GM19395 (cell line): ENCODE results near the gene PLCH2.
"Not testable (repeated sequence)": the region's sequence is repeated elsewhere in the genome, so short reads cannot be mapped to it uniquely, and the experiment has no call there.

Source experiments
- ATAC-seq: cut with Tn5 transposase; IDR thresholded peaks from one replicate; pipeline ENCODE4 v1.9.1; 2021; ENCODE audit warnings: mild to moderate bottlenecking, moderate library complexity; ENCODE audit not compliant: unreplicated experiment

Gene PLCH2

GRCh38 chr1:2442661-2443060, 33.4 kb upstream of the PLCH2 start:
- no peak for ATAC-seq

DNA sequence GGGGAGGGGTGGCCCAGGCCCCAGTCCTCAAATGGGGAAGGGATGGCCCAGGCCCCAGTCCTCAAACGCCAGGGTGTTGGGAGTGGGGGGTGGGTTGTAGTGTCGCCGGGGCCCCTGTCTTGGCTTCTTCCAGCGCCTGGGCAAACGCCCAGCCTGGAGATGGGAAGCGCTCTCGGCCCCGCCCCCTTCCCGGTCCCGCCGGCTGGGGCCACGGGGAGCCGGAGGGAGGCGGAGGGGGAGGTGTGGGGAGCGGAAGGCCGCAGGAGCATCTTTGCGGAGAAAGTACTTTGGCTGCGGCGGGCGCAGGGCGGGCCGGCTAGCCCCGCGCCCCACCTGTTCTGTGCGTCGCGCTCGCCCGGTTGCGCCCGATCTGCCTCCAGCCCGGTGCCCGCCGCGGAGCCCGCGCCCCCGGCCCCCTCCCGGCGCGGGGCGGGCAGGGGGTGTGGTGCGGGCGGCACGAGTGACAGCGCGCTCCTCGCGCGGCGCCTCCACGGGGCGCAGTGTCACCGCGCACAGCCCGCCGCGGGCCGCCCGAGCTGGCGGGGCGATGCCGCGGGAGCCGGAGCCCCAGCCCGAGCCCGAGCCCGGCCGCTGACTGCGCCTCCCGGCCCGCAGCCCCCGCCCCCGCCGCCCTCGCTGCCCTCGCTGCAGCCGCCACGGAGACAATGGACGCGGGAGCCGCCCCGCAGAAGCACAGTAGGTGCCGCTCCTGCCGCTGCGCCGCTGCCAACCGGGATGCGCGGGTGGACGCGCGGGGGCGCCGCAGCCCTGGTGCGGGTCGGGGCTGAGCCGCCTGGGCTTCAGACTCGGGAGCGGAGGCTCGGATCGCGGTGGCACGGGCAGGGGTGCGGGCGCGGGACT, 32.6 kb upstream of the PLCH2 start:
- ATAC-seq = no peak

DNA sequence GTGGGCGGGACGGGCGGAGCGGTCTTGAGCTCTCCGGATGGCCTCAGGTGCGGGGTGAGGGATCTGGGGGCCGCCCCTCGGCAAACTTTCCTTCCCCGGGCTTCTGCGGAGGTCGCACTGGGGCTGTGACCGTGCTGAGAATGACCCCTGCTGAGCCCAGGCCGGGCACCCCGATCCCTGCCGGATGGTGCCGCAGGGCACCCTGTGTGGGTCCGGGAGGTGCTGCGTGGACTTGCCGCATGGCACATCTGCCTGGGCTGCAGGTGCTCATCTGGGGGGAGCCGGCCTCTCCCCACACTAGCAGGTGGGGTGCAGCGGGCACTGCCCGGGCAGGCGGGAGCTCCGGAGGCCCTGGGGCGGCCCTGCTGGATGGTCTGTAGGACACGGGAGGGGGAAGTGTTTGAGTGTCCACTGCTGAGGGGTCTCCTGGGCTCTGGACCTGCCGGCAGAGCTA, 31.9 kb upstream of the PLCH2 start:
- ATAC-seq = no peak

DNA sequence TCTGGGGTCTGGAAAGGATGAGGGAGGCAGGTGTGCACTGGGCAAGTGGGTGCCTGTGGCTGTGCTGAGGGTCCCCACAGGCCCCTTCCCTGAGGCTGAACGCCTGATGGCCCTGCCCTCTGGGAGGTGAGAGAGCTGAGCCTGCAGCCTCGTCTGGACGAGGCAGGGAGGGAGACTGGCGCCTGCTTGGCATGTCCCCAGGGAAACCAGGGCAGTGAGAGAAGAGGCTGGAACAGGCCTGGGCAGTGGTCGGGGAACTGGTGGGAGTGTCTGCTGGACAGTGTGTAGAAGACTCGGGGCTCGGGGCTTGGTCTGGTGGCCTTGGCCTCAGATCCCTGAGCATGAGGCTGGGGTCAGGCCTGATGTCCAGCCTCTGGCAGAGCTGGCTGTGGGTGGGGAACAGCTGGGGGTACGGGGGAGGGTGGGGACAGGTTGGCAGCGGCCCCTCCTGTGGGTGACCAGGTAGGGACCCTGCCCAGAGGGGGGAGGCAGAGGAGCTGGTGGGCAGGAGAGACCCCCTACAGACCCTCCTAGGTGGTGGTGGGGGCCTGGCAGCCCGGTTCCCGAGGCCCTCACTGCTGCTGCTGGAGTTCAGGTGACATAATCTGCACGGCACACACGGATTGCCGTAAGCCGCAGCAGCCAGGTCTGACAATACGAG, 30.8 kb upstream of the PLCH2 start:
- no peak for ATAC-seq

GRCh38 chr1:2445823-2446215, 30.3 kb upstream of the PLCH2 start:
- ATAC-seq = no peak

GRCh38 chr1:2446394-2446793, 29.7 kb upstream of the PLCH2 start:
- ATAC-seq = no peak

DNA sequence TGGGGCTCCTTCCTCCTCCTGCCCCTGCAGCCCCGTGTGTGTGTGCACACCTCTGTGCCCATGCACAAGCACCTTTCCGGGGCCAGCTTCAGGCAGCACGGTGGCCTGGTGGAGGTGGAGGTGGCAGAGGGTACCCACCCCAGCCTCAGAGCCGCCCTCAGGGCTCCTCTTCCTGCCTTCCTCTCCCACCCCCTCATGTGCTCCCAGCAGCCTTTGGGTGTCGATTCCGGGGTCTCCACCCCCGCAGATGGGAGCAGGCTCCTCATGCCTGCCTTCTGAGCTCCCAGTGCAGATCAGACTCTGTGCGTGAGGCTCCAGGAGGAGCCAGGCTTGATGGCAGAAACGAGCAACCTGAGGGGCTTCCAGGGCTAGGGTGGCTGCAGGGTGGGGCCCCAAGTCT, 29.2 kb upstream of the PLCH2 start:
- ATAC-seq = no peak

DNA sequence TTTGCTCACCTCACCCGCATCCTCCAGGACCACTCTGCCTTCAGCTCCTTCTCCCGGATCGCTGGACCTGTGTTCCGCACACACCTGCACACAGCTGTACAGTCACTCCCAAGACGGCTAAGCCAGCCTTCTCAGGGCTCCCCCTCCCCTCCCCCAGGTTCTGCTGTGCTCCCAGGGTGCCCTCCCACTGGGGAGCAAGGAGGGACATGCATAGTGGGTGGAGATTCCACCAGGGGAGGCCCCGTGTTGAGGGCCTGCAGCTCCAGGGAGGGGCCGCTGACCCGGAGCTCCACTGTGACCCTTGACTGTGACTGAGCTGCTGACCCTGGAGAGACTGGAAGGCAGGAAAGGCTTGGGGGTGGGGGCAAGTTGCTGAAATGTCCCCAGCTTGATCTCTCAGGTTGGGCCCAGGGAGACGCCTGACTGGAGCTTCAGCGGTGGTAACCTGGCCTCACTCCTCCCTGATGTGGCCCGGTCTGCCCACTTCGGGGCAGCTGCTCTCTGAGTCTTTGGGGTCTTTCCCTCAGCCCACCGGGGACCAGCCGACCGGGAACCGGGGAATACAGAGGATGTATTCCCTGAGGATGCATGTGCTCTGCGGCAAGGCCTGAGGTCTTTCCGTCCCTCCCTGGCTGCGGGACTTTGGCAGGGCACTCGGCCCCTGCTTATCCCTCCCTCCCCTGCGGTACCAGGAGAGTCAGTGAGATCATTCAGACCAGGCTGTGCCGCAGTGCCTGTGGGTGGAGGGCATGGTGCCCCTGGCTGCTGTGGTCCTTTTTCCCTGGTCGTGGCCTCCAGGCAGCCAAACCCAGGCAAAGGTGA, 28.6 kb upstream of the PLCH2 start:
- ATAC-seq = no peak

DNA sequence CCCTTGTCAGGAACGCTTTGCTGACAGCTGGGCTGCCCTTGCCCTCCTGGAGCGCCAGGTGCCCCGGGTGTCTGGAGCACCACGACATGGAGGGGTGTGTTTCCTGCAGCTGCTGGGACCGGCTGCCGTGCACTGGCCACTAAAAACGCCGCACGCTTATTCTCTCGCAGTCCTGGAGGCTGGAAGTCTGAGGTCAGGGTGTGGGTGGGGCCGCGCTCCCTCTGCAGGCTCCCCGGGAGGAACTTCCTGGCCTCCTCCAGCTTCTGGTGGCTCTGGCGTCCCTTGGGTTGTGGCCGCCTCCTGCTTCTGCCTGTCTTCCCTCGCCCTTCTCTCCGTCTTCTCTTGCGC, 28.0 kb upstream of the PLCH2 start:
- ATAC-seq = no peak

GRCh38 chr1:2449636-2450454, 26.2 kb upstream of the PLCH2 start:
- ATAC-seq = no peak

DNA sequence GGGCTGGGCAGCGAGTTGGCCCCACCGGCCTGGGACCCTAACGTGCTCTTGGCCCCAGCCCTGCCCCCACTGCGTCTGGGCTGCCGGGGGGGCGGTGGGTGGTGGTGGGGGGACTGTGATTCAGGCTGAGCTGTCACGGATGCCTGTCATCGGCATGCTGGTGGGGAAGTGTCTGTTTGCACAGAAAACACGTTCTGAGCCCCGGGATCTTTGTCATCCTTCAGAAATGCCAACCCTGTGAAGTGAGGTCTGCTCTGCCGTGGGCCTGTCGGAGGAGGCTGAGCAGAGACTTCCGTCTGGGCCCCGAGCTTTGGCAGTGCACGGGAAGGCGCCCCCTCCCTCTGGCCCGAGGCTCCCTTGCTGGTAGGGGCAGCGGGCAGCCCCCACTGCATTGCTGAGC, 24.3 kb upstream of the PLCH2 start:
- ATAC-seq = no peak

GRCh38 chr1:2452201-2452931, 23.7 kb upstream of the PLCH2 start:
- ATAC-seq = no peak

DNA sequence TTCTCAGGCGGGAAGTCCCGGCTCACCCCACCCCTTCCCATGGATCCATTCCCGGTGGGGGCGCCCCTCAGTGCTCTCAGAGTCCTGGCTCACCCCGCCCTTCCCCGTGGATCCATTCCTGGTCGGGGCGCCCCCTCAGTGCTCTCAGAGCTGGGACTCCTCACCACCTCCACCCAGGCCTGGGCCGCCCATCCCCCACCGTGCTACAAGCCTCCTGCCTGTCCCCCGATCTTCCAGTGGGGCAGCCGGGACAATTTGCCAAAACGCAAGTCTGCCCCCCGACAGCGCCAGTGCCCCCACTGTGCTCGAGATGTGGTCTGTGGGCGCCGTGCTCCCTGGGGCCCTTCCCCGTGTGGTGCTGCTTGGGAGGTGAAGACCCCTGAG, 23.2 kb upstream of the PLCH2 start:
- ATAC-seq = no peak

- ATAC-seq = no peak
Observed at GRCh38 chr1:2454227-2454626, 21.9 kb upstream of the PLCH2 start.

DNA sequence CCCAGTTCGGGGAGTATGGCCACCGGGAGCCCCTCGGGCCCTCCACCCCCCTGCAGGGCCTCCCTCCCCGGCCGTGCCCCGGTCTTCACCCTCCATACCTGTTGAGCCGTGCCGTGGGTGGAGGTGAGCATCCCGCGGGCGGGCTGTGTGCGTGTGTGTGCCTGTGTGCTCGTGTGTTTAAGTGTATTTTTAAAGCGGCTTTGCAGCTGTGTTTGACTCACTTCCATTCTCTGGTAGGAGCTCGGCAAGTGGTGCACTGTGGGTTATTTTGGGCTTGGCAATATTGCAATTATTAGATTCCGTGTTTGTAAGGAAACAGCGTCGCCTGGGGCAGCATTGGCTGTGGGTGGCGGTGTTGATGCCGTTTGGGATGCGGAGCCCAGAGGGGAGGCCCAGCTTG, 20.3 kb upstream of the PLCH2 start:
- no peak for ATAC-seq

GRCh38 chr1:2457444-2457843, 18.6 kb upstream of the PLCH2 start:
- ATAC-seq = no peak

- no peak for ATAC-seq
Observed at GRCh38 chr1:2458687-2459086, 17.4 kb upstream of the PLCH2 start.

DNA sequence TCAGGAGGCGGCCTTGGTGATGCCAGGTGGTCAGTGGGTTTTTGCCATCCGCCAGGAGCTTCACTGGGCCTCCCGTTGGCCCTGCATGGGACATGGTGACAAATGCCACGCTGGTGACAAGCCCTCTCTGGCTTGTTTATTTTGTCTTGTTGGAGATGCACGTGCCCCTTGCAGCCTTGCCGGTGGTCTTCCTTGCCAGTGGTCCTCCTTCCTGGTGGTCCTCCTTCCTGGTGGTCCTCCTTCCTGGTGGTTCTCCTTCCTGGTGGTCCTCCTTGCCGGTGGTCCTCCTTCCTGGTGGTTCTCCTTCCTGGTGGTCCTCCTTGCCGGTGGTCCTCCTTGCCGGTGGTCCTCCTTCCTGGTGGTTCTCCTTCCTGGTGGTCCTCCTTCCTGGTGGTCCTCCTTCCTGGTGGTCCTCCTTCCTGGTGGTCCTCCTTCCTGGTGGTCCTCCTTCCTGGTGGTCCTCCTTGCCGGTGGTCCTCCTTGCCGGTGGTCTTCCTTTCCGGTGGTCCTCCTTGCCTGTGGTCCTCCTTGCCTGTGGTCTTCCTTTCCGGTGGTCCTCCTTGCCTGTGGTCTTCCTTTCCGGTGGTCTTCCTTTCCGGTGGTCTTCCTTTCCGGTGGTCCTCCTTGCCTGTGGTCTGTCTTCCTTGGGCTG, 16.9 kb upstream of the PLCH2 start:
- not testable (repeated sequence) for ATAC-seq

DNA sequence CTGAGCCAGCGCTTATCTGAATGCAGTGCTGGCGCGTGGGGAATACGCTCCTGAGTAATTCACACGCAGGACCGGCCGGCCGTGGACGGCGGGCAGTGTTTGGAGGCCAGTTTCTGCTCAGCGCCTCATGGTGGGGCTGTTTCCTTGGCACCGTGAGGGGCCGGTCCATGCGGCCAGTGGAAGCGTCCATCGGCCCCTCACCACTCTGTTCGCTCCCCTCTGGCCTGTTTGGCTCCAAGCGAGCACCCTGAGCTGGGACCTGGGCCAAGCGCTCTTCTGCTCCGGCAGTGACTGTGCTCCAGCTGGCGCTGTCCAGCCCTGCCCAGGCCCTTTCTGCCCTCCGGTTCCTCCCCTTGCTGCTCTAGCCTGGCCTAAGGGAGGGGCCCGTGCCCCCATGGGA, 16.3 kb upstream of the PLCH2 start:
- no peak for ATAC-seq

DNA sequence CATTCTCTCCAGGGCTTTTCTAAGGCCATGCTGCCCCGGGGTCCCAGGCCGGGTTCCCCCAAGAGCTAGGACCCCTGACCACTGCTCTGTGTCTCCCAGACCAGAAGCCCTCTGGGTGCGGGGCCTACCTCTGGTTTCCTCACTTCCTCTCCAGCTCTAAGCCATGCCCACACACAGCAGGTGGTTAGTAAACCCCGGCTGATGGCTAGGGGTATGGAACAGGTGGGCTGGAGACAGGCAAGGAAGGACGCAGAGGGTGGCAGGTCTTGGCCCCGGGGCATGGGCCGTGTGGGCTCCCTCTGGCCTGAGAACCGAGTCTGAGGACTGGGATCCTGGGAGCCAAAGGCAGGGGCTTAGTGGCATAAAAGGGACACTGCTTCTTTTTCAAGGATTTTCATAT, 15.9 kb upstream of the PLCH2 start:
- no peak for ATAC-seq
